Activated T-cell treated with anti-CD3 and anti-CD28 coated beads, Interleukin-2, amount 50 U/mL, for 72 hours (primary cell): ENCODE results near the gene WSB2. TPM values are rescaled to one million over a fixed set of nuclear protein-coding genes. Genes with fewer than 3 reads are reported as not detected.

Experiments
- ATAC-seq, 2 donors: fragments of 150-1000 bp; cut with Tn5 transposase; replicated peaks in 1 of 2; 2 replicates each; pipeline ENCODE4 v1.10.0; 2021; ENCODE audit warnings: moderate library complexity in 2 of 2, mild to moderate bottlenecking in 1 of 2
- DNase-seq, 2 donors: peaks; one replicate each; pipeline ENCODE4 v3.0.0; 2021 to 2022; ENCODE audit warnings: mixed read lengths in 1 of 2
- H3K27ac Mint-ChIP-seq: one replicate; pipeline ENCODE4 v1.8.0; 2022; ENCODE audit warnings: mild to moderate bottlenecking, moderate library complexity, mixed read lengths
- H3K27me3 Mint-ChIP-seq: one replicate; pipeline ENCODE4 v1.8.0; 2022; ENCODE audit warnings: low read depth, mixed read lengths
- H3K36me3 Mint-ChIP-seq, 2 donors: one replicate each; pipeline ENCODE4 v1.8.0; 2022; ENCODE audit warnings: mixed read lengths in 2 of 2, mild to moderate bottlenecking in 1 of 2; ENCODE audit not compliant: insufficient read depth in 2 of 2
- H3K4me1 Mint-ChIP-seq: one replicate; pipeline ENCODE4 v1.8.0; 2022; ENCODE audit warnings: low read depth, mixed read lengths
- H3K4me3 Mint-ChIP-seq, 2 donors: one replicate each; pipeline ENCODE4 v1.8.0; 2022; ENCODE audit warnings: mild to moderate bottlenecking in 2 of 2, mixed read lengths in 2 of 2, moderate library complexity in 2 of 2
- H3K9me3 Mint-ChIP-seq, 2 donors: one replicate each; pipeline ENCODE4 v1.8.0; 2022; ENCODE audit warnings: mixed read lengths in 2 of 2
- total RNA-seq, 2 donors: library from RNA; stranded (reverse); gene quantifications; one replicate each; pipeline ENCODE4 v1.2.3, GENCODE V29; 2022

WSB2 gene
- total RNA-seq, 2 donors from 2014 or later: 41.6 to 69.7 TPM

GRCh38 chr12:117985182-117985581, 75.8 kb downstream of the WSB2 start:
- Mint-ChIP-seq H3K36me3 (peaks cover 0 to 2% of the 10 kb centered on the region in 2 donors), H3K9me3 (peaks cover 2% of the 10 kb centered on the region in 2 donors), H3K4me3 (no peak overlapping the region), H3K27me3 (peaks cover 5% of the 10 kb centered on the region), H3K4me1 (peaks cover 13% of the 10 kb centered on the region), H3K27ac (no peak overlapping the region)
- no peak for DNase-seq
- ATAC-seq: no peak

Other genes with a start within 250 kb of the WSB2 start
- gene KSR2, start 92.2 kb downstream of the WSB2 start, total RNA-seq: under 1 TPM; 0.17 to 0.21 TPM
- gene RFC5, start 44.5 kb downstream of the WSB2 start, total RNA-seq: 10 to 100 TPM; 43.3 to 56.6 TPM
- 1 to 10 TPM; 3.1 to 4.5 TPM for gene VSIG10, start 42.8 kb upstream of the WSB2 start, total RNA-seq
- 10 to 100 TPM; 93.4 to 99.5 TPM for gene PEBP1, start 74.9 kb upstream of the WSB2 start, total RNA-seq